HepG2 (cell line): Measurements from ENCODE around the gene CREG2. TPM values are rescaled to one million over a fixed set of nuclear protein-coding genes. Genes with fewer than 3 reads are reported as not detected.

Experiments
- ATAC-seq: fragments of 200-7000 bp; cut with Tn5 transposase; 3 replicates; pipeline ENCODE4 v1.9.1; 2020; ENCODE audit warnings: mild to moderate bottlenecking, moderate library complexity
- BruUV-seq: library from RNA; stranded (reverse); fragments of 400-500 nt; replicated peaks from 2 replicates; lab custom pipeline; 2021; lab: Mats Ljungman, UMichigan
- CTCF ChIA-PET: fragments of 300-600 bp; formaldehyde crosslinking; extraction: SDS; loops from one replicate; lab custom pipeline; 2021; ENCODE audit warnings: low total read pairs, inconsistent platforms, low intra/inter-chr PET ratio; lab: Yijun Ruan, JAX
- POLR2A ChIA-PET: fragments of 350-600 bp; sonication (Branson Sonifier 250); formaldehyde crosslinking; loops from one replicate; lab custom pipeline; 2020; ENCODE audit warnings: antibody characterized with exemption, inconsistent platforms; lab: Yijun Ruan, JAX
- DNase-seq: peaks from one replicate; pipeline ENCODE4 v3.0.0-alpha.2; 2015; ENCODE audit warnings: low spot score
- FAIRE-seq: peaks from 3 replicates; lab custom pipeline; 2011; peaks lifted over from hg19 to GRCh38; lab: Jason Lieb, UNC
- H2AFZ ChIP-seq: one replicate; pipeline ENCODE4 v1.6.1; 2011; ENCODE audit warnings: low read length, inconsistent platforms
- H3K27ac ChIP-seq: fragments of 300-600 bp; 3 replicates; pipeline ENCODE4 v1.8.0; 2011; ENCODE audit warnings: mixed run types, mild to moderate bottlenecking, mixed read lengths, low read length, inconsistent platforms; ENCODE audit not compliant: insufficient read depth; ENCODE audit errors: extremely low read length
- H3K27me3 ChIP-seq, 2 experiments: fragments of 200-600 bp in 1 of 2; 2 replicates in 1 of 2; 3 replicates in 1 of 2; pipeline versions ENCODE4 v1.6.0 to v1.8.0; 2011; ENCODE audit warnings: low read length in 2 of 2, mild to moderate bottlenecking in 2 of 2, moderate library complexity in 2 of 2, inconsistent platforms in 1 of 2; ENCODE audit not compliant: insufficient read depth in 2 of 2, control insufficient read depth in 1 of 2
- H3K36me3 ChIP-seq, 2 experiments: fragments of 200-600 bp in 1 of 2; replicated peaks in 1 of 2; 2 replicates in 1 of 2; 3 replicates in 1 of 2; pipeline versions ENCODE4 v1.5.1 to v1.8.0; 2011; ENCODE audit warnings: low read length in 2 of 2, inconsistent platforms in 1 of 2; ENCODE audit not compliant: insufficient read depth in 2 of 2, control insufficient read depth in 1 of 2
- H3K4me1 ChIP-seq: 2 replicates; pipeline ENCODE4 v1.5.1; 2012; ENCODE audit warnings: low read length, inconsistent platforms; ENCODE audit not compliant: insufficient read depth
- H3K4me2 ChIP-seq: 2 replicates; pipeline ENCODE4 v1.6.0; 2011; ENCODE audit warnings: low read depth, low read length, inconsistent platforms
- H3K4me3 ChIP-seq, 3 experiments: fragments of 200-600 bp in 1 of 3; sonication (generic), shearing (Covaris generic) in 1 of 3; replicated peaks in 1 of 3; 2 replicates each; pipeline ENCODE4 v1.5.1; 2011 to 2016; ENCODE audit warnings: low read length in 3 of 3, inconsistent platforms in 2 of 3, low read depth in 2 of 3, mild to moderate bottlenecking in 2 of 3, control low read depth in 1 of 3, mixed read lengths in 1 of 3; ENCODE audit not compliant: insufficient read depth in 1 of 3
- H3K79me2 ChIP-seq: one replicate; pipeline ENCODE4 v1.6.1; 2011; ENCODE audit warnings: low read length, inconsistent platforms; ENCODE audit not compliant: insufficient read depth
- H3K9ac ChIP-seq: 2 replicates; pipeline ENCODE4 v1.6.0; 2011; ENCODE audit warnings: mild to moderate bottlenecking, low read depth, low read length, inconsistent platforms; ENCODE audit not compliant: insufficient read depth
- H3K9me3 ChIP-seq: 2 replicates; pipeline ENCODE4 v1.5.1; 2012; ENCODE audit warnings: mild to moderate bottlenecking, low read length
- H4K20me1 ChIP-seq: 2 replicates; pipeline ENCODE4 v1.6.0; 2011; ENCODE audit warnings: inconsistent platforms, mild to moderate bottlenecking, low read length, moderate library complexity; ENCODE audit not compliant: insufficient read depth
- ARNT2 ChIP-seq: sonication (generic); formaldehyde crosslinking; IDR thresholded peaks from 2 replicates; pipeline ENCODE4 v1.8.0; 2022; ENCODE audit warnings: mild to moderate bottlenecking, low read depth, missing genetic modification reagents, moderate library complexity
- CAMTA2 ChIP-seq: sonication (generic); formaldehyde crosslinking; IDR thresholded peaks from 2 replicates; pipeline ENCODE4 v1.4.0; 2020; ENCODE audit warnings: mild to moderate bottlenecking, missing genetic modification reagents, borderline replicate concordance
- CBX2 ChIP-seq, 2 experiments: fragments of 200-600 bp in 1 of 2; sonication (generic); formaldehyde crosslinking in 1 of 2; IDR thresholded peaks; 2 replicates each; pipeline versions ENCODE4 v1.7.0 to v1.8.1; 2018 to 2022; ENCODE audit warnings: low read depth in 2 of 2, low read length in 1 of 2, mild to moderate bottlenecking in 1 of 2, missing genetic modification reagents in 1 of 2
- DMAP1 ChIP-seq: IDR thresholded peaks from 2 replicates; pipeline ENCODE4 v1.6.1; 2016
- HBP1 ChIP-seq: IDR thresholded peaks from 2 replicates; pipeline ENCODE4 v1.6.1; 2016; ENCODE audit warnings: low read depth, control low read depth
- HOXA9 ChIP-seq: sonication (generic); formaldehyde crosslinking; IDR thresholded peaks from 2 replicates; pipeline ENCODE4 v1.8.1; 2022; ENCODE audit warnings: missing genetic modification reagents, mild to moderate bottlenecking, moderate library complexity, borderline replicate concordance
- KLF16 ChIP-seq, 2 experiments: sonication (generic) in 1 of 2; formaldehyde crosslinking in 1 of 2; IDR thresholded peaks; 2 replicates each; pipeline versions ENCODE4 v1.6.1 to v1.8.0; 2016 to 2023; ENCODE audit warnings: missing genetic modification reagents in 2 of 2, missing compliant biosample characterization in 1 of 2
- KLF6 ChIP-seq: IDR thresholded peaks from 2 replicates; pipeline ENCODE4 v1.8.0; 2016; ENCODE audit warnings: missing biosample characterization, missing genetic modification reagents
- LCORL ChIP-seq, 2 experiments: fragments of 450-650 bp in 1 of 2; sonication (generic) in 1 of 2; formaldehyde crosslinking in 1 of 2; IDR thresholded peaks; 2 replicates each; pipeline versions ENCODE4 v1.5.0 to v1.6.1; 2017 to 2020; ENCODE audit warnings: antibody characterized with exemption in 1 of 2, missing genetic modification reagents in 1 of 2
- SALL2 ChIP-seq: sonication (generic); formaldehyde crosslinking; IDR thresholded peaks from 2 replicates; pipeline ENCODE4 v1.8.1; 2023; ENCODE audit warnings: mild to moderate bottlenecking, missing genetic modification reagents, inconsistent platforms
- SIX4 ChIP-seq: sonication (generic); formaldehyde crosslinking; IDR thresholded peaks from 2 replicates; pipeline ENCODE4 v1.4.0; 2020; ENCODE audit warnings: missing genetic modification reagents
- SP1 ChIP-seq, 2 experiments: fragments of 450-650 bp in 1 of 2; sonication (generic) in 1 of 2; formaldehyde crosslinking in 1 of 2; IDR thresholded peaks; 2 replicates each; pipeline versions ENCODE4 v1.4.0 to v1.6.1; 2016 to 2020; ENCODE audit warnings: missing genetic modification reagents in 1 of 2
- TRAFD1 ChIP-seq: sonication (generic); formaldehyde crosslinking; IDR thresholded peaks from 2 replicates; pipeline ENCODE4 v1.5.1; 2020; ENCODE audit warnings: missing genetic modification reagents, mild to moderate bottlenecking, borderline replicate concordance
- ZNF253 ChIP-seq: sonication (generic); formaldehyde crosslinking; IDR thresholded peaks from 2 replicates; pipeline ENCODE4 v1.8.0; 2022; ENCODE audit warnings: mild to moderate bottlenecking, missing genetic modification reagents, borderline replicate concordance
- ZNF260 ChIP-seq: sonication (generic); formaldehyde crosslinking; IDR thresholded peaks from 2 replicates; pipeline ENCODE4 v1.4.0; 2020; ENCODE audit warnings: missing genetic modification reagents, low read depth, mild to moderate bottlenecking, borderline replicate concordance
- ZNF326 ChIP-seq: sonication (generic); formaldehyde crosslinking; IDR thresholded peaks from 2 replicates; pipeline ENCODE4 v1.4.0; 2020; ENCODE audit warnings: missing genetic modification reagents, borderline replicate concordance
- WGBS: methylation state at CpG from one replicate; pipeline ENCODE4 v1.1.6; 2017; ENCODE audit warnings: low lambda C conversion rate; 5-methylcytosine and 5-hydroxymethylcytosine counted together
- in situ Hi-C: cut with HindIII; loops from 2 replicates; pipeline ENCODE4 v1.10.0; 2017; ENCODE audit warnings: low pct_unique_long_range_greater_than_20kb; ENCODE audit not compliant: extremely low pct_ligation_motif_present
- intact Hi-C: fragments of 100-400 bp; cut with micrococcal nuclease; formaldehyde crosslinking; loops from one replicate; pipeline ENCODE4 v1.10.0; 2022; ENCODE audit not compliant: unreplicated experiment
- polyA plus RNA-seq, 8 experiments: library from polyadenylated mRNA; depleted of rRNA in 3 of 8; stranded (reverse) in 7 of 8; unstranded in 1 of 8; fragments of >200 nt; fragmentation: Illumina TruSeq in 4 of 8; extraction: Trizol in 4 of 8; gene quantifications; 2 replicates each; pipeline versions ENCODE4 v1.2.1 to v1.2.3, GENCODE V29; 2011 to 2016; ENCODE audit warnings: low read depth in 4 of 8, missing spikeins in 1 of 8, mixed read lengths in 1 of 8; ENCODE audit not compliant: insufficient read depth in 1 of 8
- total RNA-seq, 5 experiments: library from RNA; depleted of rRNA; stranded (reverse); fragments of >200 nt; fragmentation: Illumina TruSeq; extraction: Trizol; gene quantifications; 2 replicates each; pipeline ENCODE4 v1.2.3, GENCODE V29; 2016; ENCODE audit warnings: low read depth in 1 of 5

Gene CREG2
- total and polyA plus RNA-seq, 2 of the 13 experiments (the other 11 are each of a cell fraction or from before 2014, with no cell fraction given): 0.18 to 0.26 TPM

DNA sequence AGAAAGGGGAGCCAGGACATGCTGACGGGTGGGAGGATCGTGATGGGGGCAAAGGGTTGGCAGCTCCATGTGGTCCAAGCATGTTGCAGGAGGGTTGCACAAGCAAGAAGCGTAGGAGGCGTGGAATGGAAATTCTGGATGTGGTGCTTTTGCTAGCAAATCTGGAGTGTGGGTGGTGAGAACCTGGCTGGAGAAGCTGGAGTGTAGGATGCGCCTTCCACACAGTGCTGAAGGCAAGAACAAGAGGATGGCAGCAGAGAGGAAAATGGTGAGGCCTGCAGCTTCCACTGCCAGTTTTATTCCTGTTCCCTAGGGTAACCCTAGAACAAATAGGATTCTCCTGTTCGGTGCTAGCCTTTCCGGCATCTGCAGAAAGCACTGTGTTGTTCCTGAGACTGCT is 22.4 kb downstream of the CREG2 start:
- no peak overlapping the region for H3K4me2 ChIP-seq
- H3K4me3 ChIP-seq: no peak overlapping the region
- no TSS peak for BruUV-seq
- WGBS: 36% methylated on average over 7 of the region's 7 CpGs
- peaks cover 3 to 34% of the 10 kb centered on the region in 2 experiments; a peak in 4 of 5 replicates for H3K27me3 ChIP-seq
- no peak overlapping the region for H3K9ac ChIP-seq
- no peaks in the 10 kb centered on the region for H4K20me1 ChIP-seq
- ChIA-PET POLR2A (no interaction called here), CTCF (no interaction called here)
- no peaks in the 10 kb centered on the region for H3K79me2 ChIP-seq
- no peaks in the 10 kb centered on the region for H3K9me3 ChIP-seq
- no peaks in the 10 kb centered on the region for H3K4me1 ChIP-seq
- in situ Hi-C loops: no loop called here
- no peak for DNase-seq
- intact Hi-C loops: no loop called here
- TF ChIP-seq SIX4 (CRISPR knock-in tag): no peak
- no peak for TF ChIP-seq SP1 (IDR thresholded peaks at IDR 0.05)
- no peak for TF ChIP-seq SP1 (CRISPR knock-in tag; IDR thresholded peaks at IDR 0.05)
- TF ChIP-seq CAMTA2 (CRISPR knock-in tag): no peak
- TF ChIP-seq KLF16 (CRISPR knock-in tag; IDR thresholded peaks at IDR 0.05): no peak
- TF ChIP-seq CBX2 (IDR thresholded peaks at IDR 0.05; ENCODE audit: low read depth, low read length): no peak
- TF ChIP-seq CBX2 (CRISPR knock-in tag; IDR thresholded peaks at IDR 0.05; ENCODE audit: low read depth): no peak
- no peak for TF ChIP-seq ARNT2 (CRISPR knock-in tag)
- no peak for TF ChIP-seq HBP1
- TF ChIP-seq HOXA9 (CRISPR knock-in tag): no peak
- no peak for TF ChIP-seq ZNF253
- no peak for TF ChIP-seq SALL2 (CRISPR knock-in tag)
- no peak for TF ChIP-seq KLF6
- no peak for TF ChIP-seq DMAP1
- no peak for TF ChIP-seq TRAFD1 (CRISPR knock-in tag)
- no peak for TF ChIP-seq ZNF260
- TF ChIP-seq LCORL (IDR thresholded peaks at IDR 0.05): no peak
- no peak for TF ChIP-seq LCORL (CRISPR knock-in tag; IDR thresholded peaks at IDR 0.05)
- TF ChIP-seq ZNF326 (CRISPR knock-in tag): no peak
- TF ChIP-seq, all 625 proteins: peak for 0
- no peak for FAIRE-seq
- Histone ChIP-seq H3K27ac (no peak overlapping the region), H3K36me3 (no peaks in the 10 kb centered on the region), H2AFZ (no peak overlapping the region)
- no peak for ATAC-seq
